Upper lobe of left lung (tissue), 4 donors: ENCODE results near the gene CLBA1.
"Not testable (repeated sequence)": the region's sequence is repeated elsewhere in the genome, so short reads cannot be mapped to it uniquely, and the experiment has no call there.

ENCODE experiments used
- POLR2A ChIP-seq, 4 donors: fragments of 450-650 bp; IDR thresholded peaks; one replicate each; pipeline ENCODE4 v1.5.1; 2016 to 2017; ENCODE audit warnings: antibody characterized with exemption in 4 of 4, mild to moderate bottlenecking in 2 of 4
- POLR2AphosphoS5 ChIP-seq, 2 donors: sonication (generic); formaldehyde crosslinking; IDR thresholded peaks; one replicate each; pipeline ENCODE4 v1.5.1; 2017; ENCODE audit warnings: antibody characterized with exemption in 2 of 2
- TF ChIP-seq, protein P1 (sequence below), 6 experiments: fragments of 450-650 bp in 4 of 6; fragments of 200-600 bp in 2 of 6; sonication (generic) in 2 of 6; IDR thresholded peaks; one replicate each; pipeline ENCODE4 v1.5.1; 2016 to 2019; ENCODE audit warnings: antibody characterized with exemption in 6 of 6

DNA sequence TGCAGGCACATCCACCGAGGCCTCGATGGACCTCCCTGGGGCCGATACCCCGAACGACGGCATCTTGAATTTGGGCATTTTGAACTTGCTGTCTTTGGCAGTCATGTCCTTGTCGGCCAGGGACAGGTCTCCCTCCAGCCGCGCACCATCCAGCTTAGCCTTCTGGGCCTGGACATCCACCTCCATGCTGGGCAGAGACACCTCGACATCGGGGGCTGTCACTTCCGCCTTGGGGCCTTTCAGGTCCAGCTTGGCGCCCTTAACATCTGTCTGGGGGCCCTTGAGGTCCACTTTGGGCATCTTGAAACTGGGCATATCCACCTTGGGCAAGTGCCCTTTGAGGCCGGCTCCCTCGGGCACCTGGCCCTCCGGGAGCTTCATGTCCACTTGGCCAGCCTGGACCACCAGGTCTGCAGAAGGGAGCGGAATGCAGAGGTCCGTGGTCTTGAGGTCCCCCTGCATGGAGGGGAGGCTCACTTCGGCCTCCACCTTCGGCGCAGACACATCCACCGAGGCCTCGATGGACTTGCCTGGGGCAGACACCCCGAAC, 36.1 kb upstream of the CLBA1 start:
- TF ChIP-seq, protein P1, sequence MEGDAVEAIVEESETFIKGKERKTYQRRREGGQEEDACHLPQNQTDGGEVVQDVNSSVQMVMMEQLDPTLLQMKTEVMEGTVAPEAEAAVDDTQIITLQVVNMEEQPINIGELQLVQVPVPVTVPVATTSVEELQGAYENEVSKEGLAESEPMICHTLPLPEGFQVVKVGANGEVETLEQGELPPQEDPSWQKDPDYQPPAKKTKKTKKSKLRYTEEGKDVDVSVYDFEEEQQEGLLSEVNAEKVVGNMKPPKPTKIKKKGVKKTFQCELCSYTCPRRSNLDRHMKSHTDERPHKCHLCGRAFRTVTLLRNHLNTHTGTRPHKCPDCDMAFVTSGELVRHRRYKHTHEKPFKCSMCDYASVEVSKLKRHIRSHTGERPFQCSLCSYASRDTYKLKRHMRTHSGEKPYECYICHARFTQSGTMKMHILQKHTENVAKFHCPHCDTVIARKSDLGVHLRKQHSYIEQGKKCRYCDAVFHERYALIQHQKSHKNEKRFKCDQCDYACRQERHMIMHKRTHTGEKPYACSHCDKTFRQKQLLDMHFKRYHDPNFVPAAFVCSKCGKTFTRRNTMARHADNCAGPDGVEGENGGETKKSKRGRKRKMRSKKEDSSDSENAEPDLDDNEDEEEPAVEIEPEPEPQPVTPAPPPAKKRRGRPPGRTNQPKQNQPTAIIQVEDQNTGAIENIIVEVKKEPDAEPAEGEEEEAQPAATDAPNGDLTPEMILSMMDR (IDR thresholded peaks at IDR 0.05) = not testable (repeated sequence)
- TF ChIP-seq POLR2A, POLR2AphosphoS5 (IDR thresholded peaks at IDR 0.05): not testable (repeated sequence)
